HCT116 (cell line): ENCODE measurements around the gene SLC26A5. TPM values are rescaled to one million over a fixed set of nuclear protein-coding genes. Genes with fewer than 3 reads are reported as not detected.

Experiments used
- ATAC-seq: fragments of 200-7000 bp; cut with Tn5 transposase; 2 replicates; pipeline ENCODE4 v1.9.1; 2020; ENCODE audit warnings: mild to moderate bottlenecking, moderate library complexity
- BruUV-seq: library from RNA; stranded (reverse); fragments of 400-500 nt; replicated peaks from 2 replicates; lab custom pipeline; 2021; lab: Mats Ljungman, UMichigan
- CTCF ChIA-PET: fragments of 300-600 bp; sonication (Branson Sonifier 250); formaldehyde crosslinking; loops from one replicate; lab custom pipeline; 2021; ENCODE audit warnings: antibody characterized with exemption; lab: Charles Lee
- POLR2A ChIA-PET: fragments of 300-600, 350-600 bp; sonication (Branson Sonifier 250); formaldehyde crosslinking; loops from one replicate; lab custom pipeline; 2021; ENCODE audit warnings: antibody characterized with exemption; lab: Charles Lee
- RAD21 ChIA-PET, 2 experiments: fragments of 300-600 bp; sonication (Branson Sonifier 250); formaldehyde crosslinking; loops; one replicate each; lab custom pipeline; 2023; ENCODE audit warnings: low total read pairs in 2 of 2; ENCODE audit not compliant: uncharacterized antibody in 2 of 2, unreplicated experiment in 2 of 2, low non-redundant PET in 1 of 2; lab: Charles Lee
- DNase-seq: peaks from one replicate; pipeline ENCODE4 v3.0.0-alpha.2; 2010; ENCODE audit warnings: low read depth, low spot score
- H2AFZ ChIP-seq: fragments of 200-600 bp; shearing (Covaris generic), sonication (generic); 2 replicates; pipeline ENCODE4 v1.6.1; 2017; ENCODE audit warnings: low read depth, mixed run types, mixed read lengths, antibody characterized with exemption, low read length; ENCODE audit not compliant: poor library complexity, severe bottlenecking
- H3K27ac ChIP-seq: 2 replicates; pipeline ENCODE4 v1.5.1; 2012; ENCODE audit warnings: low read depth, low read length
- H3K27me3 ChIP-seq: fragments of 200-600 bp; sonication (generic); 2 replicates; pipeline ENCODE4 v1.6.1; 2016; ENCODE audit warnings: mixed run types, low read length, mixed read lengths; ENCODE audit not compliant: insufficient read depth
- H3K36me3 ChIP-seq, 2 experiments: fragments of 200-500 bp in 1 of 2; fragments of 200-600 bp in 1 of 2; sonication (Bioruptor generic) in 1 of 2; sonication (generic) in 1 of 2; 2 replicates each; pipeline versions ENCODE4 v1.5.1 to v1.6.1; 2014 to 2016; ENCODE audit warnings: low read length in 2 of 2, inconsistent platforms in 1 of 2, mixed read lengths in 1 of 2, mixed run types in 1 of 2; ENCODE audit not compliant: insufficient read depth in 2 of 2, control insufficient read depth in 1 of 2
- H3K4me1 ChIP-seq, 2 experiments: fragments of 200-600 bp in 1 of 2; sonication (generic) in 1 of 2; 2 replicates each; pipeline versions ENCODE4 v1.5.1 to v1.6.1; 2012 to 2017; ENCODE audit warnings: low read length in 2 of 2, inconsistent platforms in 1 of 2, mild to moderate bottlenecking in 1 of 2, mixed read lengths in 1 of 2, mixed run types in 1 of 2, moderate library complexity in 1 of 2; ENCODE audit not compliant: insufficient read depth in 2 of 2, control insufficient read depth in 1 of 2
- H3K4me2 ChIP-seq: fragments of 200-600 bp; sonication (generic); 2 replicates; pipeline ENCODE4 v1.6.1; 2017; ENCODE audit warnings: mixed run types, low read length, mixed read lengths
- H3K4me3 ChIP-seq, 2 experiments: fragments of 200-600 bp in 1 of 2; sonication (generic) in 1 of 2; replicated peaks in 1 of 2; 2 replicates each; pipeline ENCODE4 v1.5.1; 2011 to 2016; ENCODE audit warnings: low read length in 2 of 2, control low read depth in 1 of 2, low read depth in 1 of 2, mild to moderate bottlenecking in 1 of 2, mixed read lengths in 1 of 2, mixed run types in 1 of 2
- H3K79me2 ChIP-seq: fragments of 200-600 bp; sonication (generic); 2 replicates; pipeline ENCODE4 v1.6.1; 2017; ENCODE audit warnings: mild to moderate bottlenecking, mixed run types, low read length, moderate library complexity, mixed read lengths; ENCODE audit not compliant: insufficient read depth
- H3K9ac ChIP-seq: fragments of 200-600 bp; sonication (generic); 2 replicates; pipeline ENCODE4 v1.6.1; 2016; ENCODE audit warnings: low read length, mixed read lengths
- H3K9me2 ChIP-seq: fragments of 200-600 bp; sonication (generic), shearing (Covaris generic); 2 replicates; pipeline ENCODE4 v1.6.1; 2017; ENCODE audit warnings: mixed run types, mild to moderate bottlenecking, moderate library complexity; ENCODE audit not compliant: insufficient read depth
- H3K9me3 ChIP-seq, 2 experiments: fragments of 200-500 bp in 1 of 2; fragments of 200-600 bp in 1 of 2; sonication (Bioruptor generic) in 1 of 2; sonication (generic) in 1 of 2; 2 replicates each; pipeline ENCODE4 v1.6.1; 2014 to 2017; ENCODE audit warnings: low read length in 2 of 2, mixed read lengths in 2 of 2, inconsistent platforms in 1 of 2, low read depth in 1 of 2, mild to moderate bottlenecking in 1 of 2, mixed run types in 1 of 2, moderate library complexity in 1 of 2; ENCODE audit not compliant: control insufficient read depth in 1 of 2, insufficient read depth in 1 of 2
- H4K20me1 ChIP-seq: fragments of 200-600 bp; sonication (generic), shearing (Covaris generic); 2 replicates; pipeline ENCODE4 v1.6.1; 2017; ENCODE audit warnings: mixed run types, mild to moderate bottlenecking, moderate library complexity; ENCODE audit not compliant: insufficient read depth
- ATF3 ChIP-seq: IDR thresholded peaks from 2 replicates; pipeline ENCODE4 v1.6.1; 2012
- CEBPB ChIP-seq: IDR thresholded peaks from 2 replicates; pipeline ENCODE4 v1.6.1; 2012; ENCODE audit warnings: low read depth
- CTCF ChIP-seq, 3 experiments: fragments of 200-600 bp in 1 of 3; sonication (generic) in 1 of 3; IDR thresholded peaks in 2 of 3; conservative IDR thresholded peaks in 1 of 3; 2 replicates each; pipeline ENCODE4 v1.5.1; 2012 to 2017; ENCODE audit warnings: low read depth in 2 of 3, low read length in 2 of 3, antibody characterized with exemption in 1 of 3, borderline replicate concordance in 1 of 3, control low read depth in 1 of 3, mild to moderate bottlenecking in 1 of 3, mixed read lengths in 1 of 3, mixed run types in 1 of 3, moderate library complexity in 1 of 3; ENCODE audit not compliant: insufficient read depth in 1 of 3
- EGR1 ChIP-seq: IDR thresholded peaks from 2 replicates; pipeline ENCODE4 v1.6.1; 2012; ENCODE audit warnings: low read depth
- ELF1 ChIP-seq: IDR thresholded peaks from 2 replicates; pipeline ENCODE4 v1.6.1; 2012; ENCODE audit warnings: low read depth, borderline replicate concordance
- EZH2 ChIP-seq: fragments of 200-600 bp; sonication (generic); IDR thresholded peaks from 2 replicates; pipeline ENCODE4 v1.6.1; 2017; ENCODE audit warnings: antibody characterized with exemption, mixed run types
- EZH2phosphoT487 ChIP-seq: fragments of 200-600 bp; IDR thresholded peaks from 2 replicates; pipeline ENCODE4 v1.6.1; 2018; ENCODE audit warnings: antibody characterized with exemption, borderline replicate concordance
- FOSL1 ChIP-seq: IDR thresholded peaks from 2 replicates; pipeline ENCODE4 v1.6.1; 2012; ENCODE audit warnings: low read depth
- MAX ChIP-seq: IDR thresholded peaks from 2 replicates; pipeline ENCODE4 v1.6.1; 2012
- POLR2A ChIP-seq: IDR thresholded peaks from 2 replicates; pipeline ENCODE4 v1.7.0; 2011; ENCODE audit warnings: borderline replicate concordance; ENCODE audit not compliant: insufficient read depth, insufficient read length; ENCODE audit errors: extremely low read depth
- POLR2AphosphoS5 ChIP-seq: IDR thresholded peaks from 2 replicates; pipeline ENCODE4 v1.6.1; 2011; ENCODE audit warnings: mild to moderate bottlenecking, low read depth, low read length, moderate library complexity
- RAD21 ChIP-seq: IDR thresholded peaks from 2 replicates; pipeline ENCODE4 v1.6.1; 2012; ENCODE audit warnings: low read depth, mild to moderate bottlenecking
- REST ChIP-seq: IDR thresholded peaks from 2 replicates; pipeline ENCODE4 v1.6.1; 2012; ENCODE audit warnings: low read depth
- SIN3A ChIP-seq: IDR thresholded peaks from 2 replicates; pipeline ENCODE4 v1.6.1; 2012; ENCODE audit warnings: low read depth
- SP1 ChIP-seq: IDR thresholded peaks from 2 replicates; pipeline ENCODE4 v1.6.1; 2012; ENCODE audit warnings: low read depth
- SRF ChIP-seq: IDR thresholded peaks from 2 replicates; pipeline ENCODE4 v1.6.1; 2012; ENCODE audit warnings: low read depth
- YY1 ChIP-seq: IDR thresholded peaks from 2 replicates; pipeline ENCODE4 v1.6.1; 2011; ENCODE audit warnings: low read length, low read depth, moderate library complexity, mild to moderate bottlenecking; ENCODE audit not compliant: insufficient replicate concordance; ENCODE audit errors: extremely low read depth
- ZBTB33 ChIP-seq: IDR thresholded peaks from 2 replicates; pipeline ENCODE4 v1.6.1; 2011; ENCODE audit warnings: mild to moderate bottlenecking, low read length, moderate library complexity; ENCODE audit not compliant: insufficient replicate concordance; ENCODE audit errors: extremely low read depth
- ZFX ChIP-seq: fragments of 450-650 bp; IDR thresholded peaks from 2 replicates; pipeline ENCODE4 v1.6.1; 2017
- ZNF274 ChIP-seq: fragments of 200-500 bp; sonication (Bioruptor generic); IDR thresholded peaks from 2 replicates; pipeline ENCODE4 v1.6.1; 2014; ENCODE audit warnings: mild to moderate bottlenecking, low read depth, low read length, inconsistent platforms
- intact Hi-C: fragments of 100-400 bp; cut with micrococcal nuclease; formaldehyde crosslinking; loops from 2 replicates; pipeline ENCODE4 v1.10.0; 2022
- total RNA-seq: library from RNA; stranded (reverse); gene quantifications from one replicate; pipeline ENCODE4 v1.2.1, GENCODE V29; 2021; ENCODE audit not compliant: unreplicated experiment

SLC26A5 gene
- total RNA-seq, 1 experiment from 2014 or later, result 0.15 TPM

GRCh38 chr7:103423467-103424179, 22.4 kb downstream of the SLC26A5 start:
- intact Hi-C loops, result no loop called here
- no peak overlapping the region for H2AFZ ChIP-seq
- H3K36me3 ChIP-seq, result no peaks in the 10 kb centered on the region
- POLR2A ChIA-PET, result no interaction called here
- no peak overlapping the region for H3K4me2 ChIP-seq
- no peak overlapping the region for H3K27ac ChIP-seq
- no TSS peak for BruUV-seq
- no peaks in the 10 kb centered on the region for H4K20me1 ChIP-seq
- H3K27me3 ChIP-seq, result no peaks in the 10 kb centered on the region
- ATAC-seq (no peak), DNase-seq (no peak)
- H3K4me1 ChIP-seq, result no peaks in the 10 kb centered on the region
- no peaks in the 10 kb centered on the region for H3K9me2 ChIP-seq
- no peaks in the 10 kb centered on the region for H3K9me3 ChIP-seq
- no peak overlapping the region for H3K9ac ChIP-seq
- CTCF ChIA-PET, result no interaction called here
- RAD21 ChIA-PET, result no interaction called here
- H3K79me2 ChIP-seq, result no peaks in the 10 kb centered on the region
- TF ChIP-seq SIN3A (no peak), YY1 (no peak), CTCF (IDR thresholded peaks at IDR 0.05 in 2 of 3, conservative IDR thresholded peaks at IDR 0.05 in 1 of 3; ENCODE audit: borderline replicate concordance in 1 of 3, insufficient read depth in 1 of 3, low read depth in 2 of 3, low read length in 2 of 3) (no peak), RAD21 (no peak), EZH2phosphoT487 (no peak), ELF1 (no peak), CEBPB (no peak), ATF3 (no peak), ZBTB33 (no peak), EZH2 (no peak), ZFX (no peak), ZNF274 (no peak), REST (no peak), SP1 (no peak), POLR2AphosphoS5 (no peak), MAX (no peak), SRF (no peak), POLR2A (no peak), FOSL1 (no peak), EGR1 (no peak)
- no peak overlapping the region for H3K4me3 ChIP-seq
